Thoracic aorta (tissue), 2 donors: ENCODE measurements around the gene ST6GAL1. TPM values are rescaled to one million over a fixed set of nuclear protein-coding genes. Genes with fewer than 3 reads are reported as not detected.
"Not testable (repeated sequence)": the region's sequence is repeated elsewhere in the genome, so short reads cannot be mapped to it uniquely, and the experiment has no call there.

ENCODE experiments used
- ATAC-seq: fragments of 150-250 bp; one replicate; pipeline ENCODE4 v1.8.0; 2017; ENCODE audit warnings: low read depth; ENCODE audit not compliant: insufficient number of reproducible peaks, low FRiP score
- DNase-seq: peaks from one replicate; pipeline ENCODE4 v3.0.0-alpha.2; 2020; ENCODE audit warnings: low spot score
- H3K27ac ChIP-seq, 2 donors: fragments of 200-600 bp; sonication (generic); 1 replicate in 1 of 2; 2 replicates in 1 of 2; pipeline ENCODE4 v1.5.1; 2016; ENCODE audit warnings: mild to moderate bottlenecking in 2 of 2, moderate library complexity in 2 of 2
- H3K27me3 ChIP-seq: fragments of 200-600 bp; sonication (generic); replicated peaks from 2 replicates; pipeline ENCODE4 v1.6.0; 2016; ENCODE audit warnings: mild to moderate bottlenecking; ENCODE audit not compliant: insufficient read depth
- H3K36me3 ChIP-seq: fragments of 200-600 bp; sonication (generic); one replicate; pipeline ENCODE4 v1.5.1; 2016
- H3K4me1 ChIP-seq, 2 donors: fragments of 200-600 bp; sonication (generic); 1 replicate in 1 of 2; 2 replicates in 1 of 2; pipeline versions ENCODE4 v1.5.1 to v1.6.0; 2016; ENCODE audit warnings: low read depth in 2 of 2, mild to moderate bottlenecking in 1 of 2; ENCODE audit not compliant: control insufficient read depth in 1 of 2
- H3K4me3 ChIP-seq: fragments of 200-600 bp; sonication (generic); 2 replicates; pipeline ENCODE4 v1.5.1; 2016; ENCODE audit warnings: mild to moderate bottlenecking
- H3K9me3 ChIP-seq: fragments of 200-600 bp; sonication (generic); 2 replicates; pipeline ENCODE4 v1.5.1; 2016
- total RNA-seq, 2 donors: library from RNA; depleted of rRNA; stranded (reverse); fragments of >200 nt; gene quantifications; one replicate each; pipeline versions ENCODE4 v1.1.0 to v1.2.3, GENCODE V29; 2016
- TF ChIP-seq, protein P1 (sequence below): fragments of 200-600 bp; sonication (generic); IDR thresholded peaks from one replicate; pipeline ENCODE4 v1.5.1; 2019; ENCODE audit warnings: antibody characterized with exemption

ST6GAL1 gene
- total RNA-seq, 2 donors from 2014 or later: 89.5 to 141 TPM

GRCh38 chr3:186896006-186896405, 34.3 kb upstream of the ST6GAL1 start:
- H3K9me3 ChIP-seq: no peaks in the 10 kb centered on the region
- DNase-seq (no peak), ATAC-seq (no peak)
- no peaks in the 10 kb centered on the region for H3K27me3 ChIP-seq
- H3K4me3 ChIP-seq: no peak overlapping the region
- TF ChIP-seq, protein P1, sequence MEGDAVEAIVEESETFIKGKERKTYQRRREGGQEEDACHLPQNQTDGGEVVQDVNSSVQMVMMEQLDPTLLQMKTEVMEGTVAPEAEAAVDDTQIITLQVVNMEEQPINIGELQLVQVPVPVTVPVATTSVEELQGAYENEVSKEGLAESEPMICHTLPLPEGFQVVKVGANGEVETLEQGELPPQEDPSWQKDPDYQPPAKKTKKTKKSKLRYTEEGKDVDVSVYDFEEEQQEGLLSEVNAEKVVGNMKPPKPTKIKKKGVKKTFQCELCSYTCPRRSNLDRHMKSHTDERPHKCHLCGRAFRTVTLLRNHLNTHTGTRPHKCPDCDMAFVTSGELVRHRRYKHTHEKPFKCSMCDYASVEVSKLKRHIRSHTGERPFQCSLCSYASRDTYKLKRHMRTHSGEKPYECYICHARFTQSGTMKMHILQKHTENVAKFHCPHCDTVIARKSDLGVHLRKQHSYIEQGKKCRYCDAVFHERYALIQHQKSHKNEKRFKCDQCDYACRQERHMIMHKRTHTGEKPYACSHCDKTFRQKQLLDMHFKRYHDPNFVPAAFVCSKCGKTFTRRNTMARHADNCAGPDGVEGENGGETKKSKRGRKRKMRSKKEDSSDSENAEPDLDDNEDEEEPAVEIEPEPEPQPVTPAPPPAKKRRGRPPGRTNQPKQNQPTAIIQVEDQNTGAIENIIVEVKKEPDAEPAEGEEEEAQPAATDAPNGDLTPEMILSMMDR: no peak
- no peaks in the 10 kb centered on the region for H3K36me3 ChIP-seq
- H3K4me1 ChIP-seq: peaks cover 1 to 4% of the 10 kb centered on the region in 2 donors
- no peak overlapping the region for H3K27ac ChIP-seq

DNA sequence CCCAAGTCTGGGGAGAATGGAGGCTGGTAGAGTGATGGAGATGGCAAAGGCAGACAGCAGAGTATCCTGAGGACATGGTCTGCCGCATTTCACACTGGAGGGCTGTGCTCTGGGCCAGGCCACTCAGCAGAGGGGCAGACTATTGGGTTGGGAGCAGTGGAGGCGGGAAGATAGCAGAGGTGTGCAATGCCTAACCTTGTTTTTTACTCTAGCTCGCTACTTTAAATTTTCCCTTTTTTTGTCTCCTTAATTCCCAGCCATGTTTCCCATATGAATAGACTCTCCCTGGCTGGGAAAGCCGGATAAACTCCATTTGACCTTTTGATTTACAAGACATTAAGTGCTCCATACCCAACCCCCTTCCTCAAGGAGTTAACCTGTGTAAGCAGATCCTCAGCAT, 33.5 kb upstream of the ST6GAL1 start:
- TF ChIP-seq, protein P1: no peak
- no peak for DNase-seq
- Histone ChIP-seq H3K27ac (no peak overlapping the region), H3K4me1 (peaks cover 5 to 10% of the 10 kb centered on the region in 2 donors), H3K4me3 (no peak overlapping the region), H3K9me3 (no peaks in the 10 kb centered on the region), H3K27me3 (no peaks in the 10 kb centered on the region), H3K36me3 (no peaks in the 10 kb centered on the region)
- no peak for ATAC-seq

- ATAC-seq: peak; percentile 60
- H3K4me3 ChIP-seq: no peak overlapping the region
- no peak for DNase-seq
- no peaks in the 10 kb centered on the region for H3K9me3 ChIP-seq
- H3K36me3 ChIP-seq: no peaks in the 10 kb centered on the region
- H3K27me3 ChIP-seq: no peaks in the 10 kb centered on the region
- TF ChIP-seq, protein P1: no peak
- H3K27ac ChIP-seq: peak overlapping the region in 1 of 2 donors; percentile 44
- H3K4me1 ChIP-seq: peaks cover 5 to 10% of the 10 kb centered on the region in 2 donors
These were observed 29.1 kb upstream of the ST6GAL1 start for GRCh38 chr3:186901135-186901734.

DNA sequence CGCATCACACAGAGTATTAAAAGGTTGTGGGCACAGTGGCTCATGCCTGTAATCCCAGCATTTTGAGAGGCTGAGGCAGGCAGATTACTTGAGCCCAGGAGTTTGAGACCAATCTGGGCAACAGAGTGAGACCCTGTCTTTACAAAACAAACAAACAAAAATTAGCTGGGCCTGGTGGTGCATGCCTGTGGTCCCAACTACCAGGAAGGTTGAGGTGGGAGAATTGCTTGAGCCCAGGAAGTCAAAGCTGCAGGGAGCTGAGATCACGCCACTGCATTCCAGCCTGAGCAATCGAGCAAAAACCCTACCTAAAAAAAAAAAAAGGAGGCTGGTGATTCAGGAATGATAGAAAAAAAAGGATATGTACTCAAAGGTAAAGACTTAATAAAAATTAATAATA, 28.2 kb upstream of the ST6GAL1 start:
- Histone ChIP-seq H3K27me3 (no peaks in the 10 kb centered on the region), H3K27ac (no peak overlapping the region), H3K9me3 (no peaks in the 10 kb centered on the region), H3K36me3 (no peaks in the 10 kb centered on the region), H3K4me3 (no peak overlapping the region), H3K4me1 (peaks cover 5 to 10% of the 10 kb centered on the region in 2 donors)
- TF ChIP-seq, protein P1: no peak
- ATAC-seq (no peak), DNase-seq (no peak)

DNA sequence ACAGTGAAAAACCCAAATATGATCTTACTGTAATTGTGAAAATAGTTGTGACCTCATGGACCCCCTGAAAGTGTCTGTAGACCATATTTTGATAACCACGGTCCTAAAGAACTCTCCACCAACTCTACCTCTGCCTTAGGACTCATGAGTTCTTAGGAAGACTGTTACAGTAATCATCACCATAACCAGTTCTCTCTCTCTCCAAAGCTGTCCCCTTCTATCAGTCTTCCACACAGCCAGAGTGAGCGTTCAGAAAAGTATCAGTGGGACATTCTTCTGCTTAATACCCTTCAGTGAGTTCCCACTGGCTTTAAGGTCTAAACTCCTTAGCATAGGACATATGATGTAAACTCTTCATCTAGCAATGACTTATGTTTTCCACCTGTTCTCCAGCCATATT, 27.6 kb upstream of the ST6GAL1 start:
- H3K36me3 ChIP-seq: no peaks in the 10 kb centered on the region
- TF ChIP-seq, protein P1: no peak
- DNase-seq (no peak), ATAC-seq (no peak)
- no peaks in the 10 kb centered on the region for H3K9me3 ChIP-seq
- peaks cover 5 to 10% of the 10 kb centered on the region in 2 donors for H3K4me1 ChIP-seq
- no peaks in the 10 kb centered on the region for H3K27me3 ChIP-seq
- no peak overlapping the region for H3K4me3 ChIP-seq
- H3K27ac ChIP-seq: no peak overlapping the region

GRCh38 chr3:186903676-186904075, 26.6 kb upstream of the ST6GAL1 start:
- not testable (repeated sequence) for H3K9me3 ChIP-seq, ATAC-seq, H3K27me3 ChIP-seq, H3K27ac ChIP-seq, H3K4me3 ChIP-seq, DNase-seq, H3K36me3 ChIP-seq
- H3K4me1 ChIP-seq: peaks cover 5 to 10% of the 10 kb centered on the region in 2 donors

- not testable (repeated sequence) for H3K27ac ChIP-seq, H3K4me3 ChIP-seq, H3K27me3 ChIP-seq, H3K36me3 ChIP-seq, DNase-seq, H3K4me1 ChIP-seq, H3K9me3 ChIP-seq, ATAC-seq
These were observed 23.3 kb upstream of the ST6GAL1 start for GRCh38 chr3:186907075-186907474.
